Central memory CD4-positive, alpha-beta T cell (primary cell): ENCODE data around the gene ABCC6.
"Not testable (repeated sequence)": the region's sequence is repeated elsewhere in the genome, so short reads cannot be mapped to it uniquely, and the experiment has no call there.

ENCODE experiments used
- DNase-seq: peaks from one replicate; pipeline ENCODE4 v3.0.0; 2022

Gene ABCC6

DNA sequence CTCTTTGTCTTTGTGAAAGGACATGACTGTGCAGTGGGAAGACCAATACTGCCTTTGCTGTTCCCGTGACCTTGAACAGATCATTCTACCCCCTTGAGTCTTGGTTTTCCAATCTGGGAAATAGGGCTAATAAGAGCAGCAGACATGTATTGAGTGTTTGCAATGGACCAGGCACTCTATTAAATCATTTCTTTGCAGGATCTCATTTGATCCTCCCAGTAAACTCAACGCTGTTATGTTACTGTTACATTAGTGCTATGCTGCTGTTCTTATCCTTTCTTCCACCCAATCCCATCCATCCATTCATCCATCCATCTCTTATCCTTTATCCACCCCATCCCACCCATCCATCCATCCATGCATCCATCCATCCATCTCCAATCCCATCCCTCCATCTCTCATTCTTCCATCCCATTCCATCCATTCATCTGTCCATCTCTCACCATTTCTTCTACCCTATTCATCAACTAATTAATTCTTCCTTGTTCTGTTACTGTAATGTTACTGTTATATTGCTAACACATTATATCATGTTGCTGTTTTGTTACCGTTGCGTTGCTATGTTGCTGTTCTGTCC is 65.1 kb downstream of the ABCC6 start:
- DNase-seq, result no peak

DNA sequence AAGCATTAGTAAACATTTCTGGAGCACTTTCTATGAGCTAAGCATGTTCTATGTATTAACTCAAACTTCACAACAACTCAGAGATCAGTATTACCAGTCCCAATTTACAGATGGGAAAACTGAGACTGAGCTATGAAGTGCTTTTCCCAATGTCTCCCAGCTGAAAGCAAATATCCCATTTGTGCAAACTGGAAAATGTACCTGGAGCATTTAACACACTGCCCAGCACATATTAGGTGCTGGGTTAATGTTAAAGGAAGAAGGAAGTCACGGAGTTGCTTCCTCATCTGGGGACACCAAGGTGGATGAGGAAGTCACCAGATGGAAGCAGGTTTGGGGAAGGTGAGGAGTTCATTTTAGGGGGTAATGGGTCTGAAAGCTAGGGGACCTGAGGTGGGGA is 66.1 kb downstream of the ABCC6 start:
- no peak for DNase-seq

DNA sequence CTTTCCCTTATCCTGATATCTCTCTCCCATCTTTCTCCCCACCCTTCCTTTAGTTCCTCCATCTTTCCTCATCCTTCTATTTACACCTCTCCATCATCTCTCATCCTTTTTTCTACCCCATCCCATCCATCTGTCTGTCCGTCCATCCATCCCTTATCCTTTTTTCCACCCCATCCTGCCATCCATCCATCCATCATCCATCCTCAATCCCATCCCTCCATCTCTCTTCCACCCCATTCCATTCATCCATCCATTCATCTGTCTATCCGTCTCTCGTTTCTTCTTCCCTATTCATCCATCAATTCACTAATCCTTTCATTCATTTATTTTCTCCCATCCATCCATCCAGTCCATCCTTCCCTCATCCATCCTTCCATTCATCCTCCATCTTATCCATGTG is 68.1 kb downstream of the ABCC6 start:
- DNase-seq, result no peak

DNA sequence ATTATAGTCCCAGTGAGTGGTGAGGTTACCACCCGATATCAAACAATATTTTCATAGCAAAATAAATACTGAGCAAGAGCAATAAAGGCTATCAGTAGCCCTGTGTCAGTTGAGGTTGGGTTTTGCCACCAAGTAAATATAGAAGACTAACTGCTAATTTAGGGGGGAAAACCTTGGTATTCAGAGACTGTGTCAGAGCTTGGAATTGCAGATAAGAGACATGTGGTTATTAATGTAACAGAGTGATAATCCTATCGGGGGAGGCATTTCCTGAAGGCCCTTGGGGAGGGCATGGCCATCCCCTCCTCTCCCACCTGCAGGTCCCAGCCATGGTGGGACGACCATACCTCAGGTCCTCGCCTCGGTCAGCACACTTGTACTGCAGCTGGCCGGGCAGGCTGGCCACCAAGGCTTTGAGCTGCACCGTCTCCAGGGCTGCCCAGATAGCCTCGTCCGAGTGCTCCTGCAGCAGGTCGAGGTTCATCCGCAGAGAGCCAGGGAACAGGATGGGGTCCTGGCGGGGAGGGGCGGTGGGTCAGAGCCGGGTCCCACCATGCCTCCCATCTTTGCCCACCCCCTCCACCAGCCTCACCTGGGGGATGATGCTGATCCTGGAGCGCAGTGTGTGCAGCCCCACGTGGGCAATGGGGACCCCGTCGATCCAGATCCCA is 68.9 kb downstream of the ABCC6 start:
- no peak for DNase-seq

DNA sequence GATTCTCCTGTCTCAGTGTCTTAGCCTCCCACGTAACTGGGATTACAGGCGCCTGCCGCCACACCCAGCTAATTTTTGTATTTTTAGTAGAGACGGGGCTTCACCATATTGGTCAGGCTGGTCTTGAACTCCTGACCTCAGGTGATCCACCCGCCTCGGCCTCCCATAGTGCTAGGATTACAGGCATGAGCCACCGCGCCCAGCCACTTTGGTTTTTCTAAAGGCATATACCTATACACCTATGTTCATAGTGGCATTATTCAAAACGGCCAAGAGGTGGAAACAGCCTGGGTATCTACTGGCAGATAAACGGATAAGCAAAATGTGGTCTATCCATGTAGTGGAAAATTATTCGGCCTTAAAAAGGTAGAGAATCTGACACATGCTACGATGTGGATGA is 70.3 kb downstream of the ABCC6 start:
- DNase-seq, result not testable (repeated sequence)

DNA sequence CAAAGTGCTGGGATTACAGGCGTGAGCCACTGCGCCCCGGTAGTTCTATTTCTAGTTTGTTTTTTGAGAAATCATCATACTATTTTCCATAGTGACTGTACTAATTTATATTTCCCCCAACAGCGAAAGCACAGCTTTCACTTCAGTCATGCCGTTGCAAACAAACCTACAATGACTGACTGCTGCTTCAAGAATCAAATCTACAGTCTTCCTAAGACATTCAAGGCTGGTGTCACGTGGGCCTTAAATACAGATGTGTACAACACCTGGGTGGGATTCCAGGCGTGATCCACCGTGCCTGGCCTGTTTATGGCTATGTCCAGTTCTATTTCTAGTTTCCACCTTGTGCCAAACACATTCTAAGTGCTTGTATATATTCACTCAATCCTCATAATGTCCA is 72.0 kb downstream of the ABCC6 start:
- DNase-seq, result no peak

DNA sequence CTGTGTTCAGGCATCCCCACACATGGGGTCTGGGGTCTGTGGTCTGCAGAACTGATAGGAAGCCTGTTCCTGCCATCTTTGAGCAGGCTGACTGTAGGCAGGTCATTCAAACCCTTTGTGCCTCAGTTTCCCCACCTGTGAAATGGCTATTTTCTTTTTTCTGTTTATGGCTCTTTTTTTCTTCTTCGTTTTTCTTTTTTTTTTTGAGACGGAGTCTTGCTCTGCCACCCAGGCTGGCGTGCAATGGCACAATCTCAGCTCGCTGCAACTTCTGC is 72.5 kb downstream of the ABCC6 start:
- DNase-seq, result no peak

DNA sequence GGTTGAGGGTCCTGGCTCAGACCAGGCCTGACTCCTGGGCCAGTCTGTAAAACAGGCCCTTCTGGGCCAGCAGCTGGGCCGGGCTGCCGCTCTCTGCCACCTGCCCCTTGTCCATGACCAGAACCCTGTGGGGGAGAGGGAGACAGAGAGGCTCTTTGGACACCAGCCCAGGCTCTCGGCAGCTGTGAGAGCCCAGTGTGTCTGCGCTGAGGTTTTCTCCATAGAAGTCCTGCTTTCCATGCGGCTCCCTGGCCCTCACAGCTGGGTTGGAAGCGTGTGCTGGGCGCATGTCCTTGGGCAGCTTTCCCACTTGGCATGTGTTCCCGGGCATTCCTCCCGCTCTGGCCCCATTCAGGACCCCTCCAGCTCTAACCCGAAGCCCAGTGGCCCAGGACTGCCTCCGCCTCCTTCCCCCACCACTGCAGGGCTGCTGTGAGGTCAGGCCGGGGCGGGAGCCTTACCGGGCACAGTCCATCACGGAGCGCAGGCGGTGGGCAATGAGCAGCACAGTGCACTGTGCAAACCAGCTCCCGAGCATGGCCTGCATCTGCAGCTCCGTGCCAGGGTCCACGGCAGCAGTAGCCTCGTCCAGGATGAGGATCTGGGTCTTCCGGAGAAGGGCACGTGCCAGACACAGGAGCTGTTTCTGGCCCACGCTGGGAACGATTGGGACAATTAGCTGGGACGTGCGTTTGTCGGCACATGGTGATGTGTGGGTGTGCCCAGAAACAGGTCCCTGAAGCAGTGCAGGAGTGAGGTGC is 73.0 kb downstream of the ABCC6 start:
- no peak for DNase-seq

DNA sequence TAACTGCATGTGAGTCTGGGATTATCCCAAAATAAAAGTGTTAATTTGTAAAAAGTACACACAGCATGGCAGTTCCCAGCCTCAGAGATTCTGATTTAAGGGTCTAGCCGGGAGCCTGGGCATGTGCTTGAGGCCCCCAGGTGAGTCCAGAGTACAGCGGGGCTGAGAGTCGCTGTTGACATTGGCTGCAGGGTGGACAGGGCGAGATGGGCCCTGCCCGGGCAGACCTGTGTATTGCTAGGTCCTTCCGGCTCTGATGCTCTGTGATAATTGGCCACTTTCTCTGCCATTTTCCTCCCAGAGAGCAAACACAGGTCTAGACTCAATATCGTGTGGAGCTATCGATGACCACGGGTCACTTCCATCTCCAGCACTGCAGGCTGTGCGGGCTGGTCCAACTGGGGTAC is 73.6 kb downstream of the ABCC6 start:
- DNase-seq, result no peak

DNA sequence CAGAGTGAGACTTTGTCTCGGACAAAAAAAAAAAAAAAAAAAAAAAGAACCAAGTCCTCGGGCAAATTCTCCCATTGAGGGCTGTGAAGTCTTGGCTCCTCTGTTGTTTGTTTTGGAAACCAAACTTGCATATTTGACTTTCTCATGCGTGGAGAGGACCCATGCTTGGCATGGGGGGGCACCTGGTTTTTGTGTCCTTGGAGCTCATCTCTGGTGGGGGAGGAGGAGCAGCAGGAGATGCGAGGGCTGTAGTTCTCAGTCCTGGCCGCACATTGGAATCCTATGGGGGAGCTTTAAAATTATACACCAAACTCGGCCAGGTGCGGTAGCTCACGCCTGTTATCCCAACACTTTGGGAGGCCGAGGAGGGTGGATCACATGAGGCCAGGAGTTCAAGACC is 74.5 kb downstream of the ABCC6 start:
- DNase-seq, result no peak

DNA sequence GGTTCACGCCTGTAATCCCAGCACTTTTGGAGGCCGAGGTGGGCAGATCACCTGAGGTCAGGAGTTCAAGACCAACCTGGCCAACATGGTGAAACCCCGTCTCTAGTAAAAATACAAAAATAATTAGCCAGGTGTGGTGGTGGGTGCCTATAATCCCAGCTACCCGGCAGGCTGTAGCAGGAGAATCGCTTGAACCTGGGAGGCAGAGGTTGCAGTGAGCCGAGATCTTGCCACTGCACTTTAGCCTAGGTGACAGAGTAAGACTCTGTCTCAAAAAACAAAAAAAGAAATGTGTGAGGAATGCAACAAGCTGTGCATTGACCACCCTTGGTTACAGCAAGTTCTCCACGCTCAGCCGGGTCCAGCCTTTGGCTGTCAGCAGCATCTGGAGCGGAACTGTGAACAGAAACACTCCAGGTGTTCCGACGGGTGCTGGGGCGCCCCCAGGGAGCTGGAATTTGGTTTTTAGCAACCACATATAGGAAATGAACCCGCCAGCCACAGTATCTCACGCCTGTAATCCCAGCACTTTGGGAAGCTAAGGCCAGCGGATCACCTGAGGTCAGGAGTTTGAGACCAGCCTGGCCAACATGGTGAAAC is 75.2 kb downstream of the ABCC6 start:
- not testable (repeated sequence) for DNase-seq

DNA sequence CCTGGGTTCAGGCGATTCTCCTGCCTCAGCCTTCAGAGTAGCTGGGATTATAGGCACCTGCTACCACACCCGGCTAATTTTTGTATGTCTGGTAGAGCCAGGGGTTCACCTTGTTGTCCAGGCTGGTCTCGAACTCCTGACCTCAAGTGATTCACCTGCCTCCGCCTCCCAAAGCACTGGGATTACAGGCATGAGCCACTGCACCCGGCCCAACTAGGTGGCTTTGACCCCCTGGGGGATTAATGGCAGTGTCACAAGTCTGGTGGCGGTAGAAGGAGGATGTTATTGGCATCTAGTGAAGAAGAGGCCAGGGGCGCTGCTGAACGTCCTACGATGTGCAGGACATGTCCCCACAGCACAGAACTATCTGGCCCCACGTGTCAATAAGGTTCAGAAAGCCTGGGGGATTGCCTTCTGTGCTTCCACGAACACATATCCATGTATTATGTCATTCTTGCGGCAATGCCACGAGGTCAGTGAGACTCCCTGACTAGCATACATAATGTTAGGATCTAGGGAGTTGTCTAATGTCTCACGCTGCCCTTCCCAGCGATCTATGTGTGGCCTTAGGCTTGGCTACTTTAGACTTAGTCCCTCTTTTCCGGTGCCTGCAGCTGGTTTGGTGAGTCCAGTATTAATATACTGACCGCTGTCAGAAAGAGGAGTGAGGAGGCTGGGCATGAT is 75.8 kb downstream of the ABCC6 start:
- no peak for DNase-seq

DNA sequence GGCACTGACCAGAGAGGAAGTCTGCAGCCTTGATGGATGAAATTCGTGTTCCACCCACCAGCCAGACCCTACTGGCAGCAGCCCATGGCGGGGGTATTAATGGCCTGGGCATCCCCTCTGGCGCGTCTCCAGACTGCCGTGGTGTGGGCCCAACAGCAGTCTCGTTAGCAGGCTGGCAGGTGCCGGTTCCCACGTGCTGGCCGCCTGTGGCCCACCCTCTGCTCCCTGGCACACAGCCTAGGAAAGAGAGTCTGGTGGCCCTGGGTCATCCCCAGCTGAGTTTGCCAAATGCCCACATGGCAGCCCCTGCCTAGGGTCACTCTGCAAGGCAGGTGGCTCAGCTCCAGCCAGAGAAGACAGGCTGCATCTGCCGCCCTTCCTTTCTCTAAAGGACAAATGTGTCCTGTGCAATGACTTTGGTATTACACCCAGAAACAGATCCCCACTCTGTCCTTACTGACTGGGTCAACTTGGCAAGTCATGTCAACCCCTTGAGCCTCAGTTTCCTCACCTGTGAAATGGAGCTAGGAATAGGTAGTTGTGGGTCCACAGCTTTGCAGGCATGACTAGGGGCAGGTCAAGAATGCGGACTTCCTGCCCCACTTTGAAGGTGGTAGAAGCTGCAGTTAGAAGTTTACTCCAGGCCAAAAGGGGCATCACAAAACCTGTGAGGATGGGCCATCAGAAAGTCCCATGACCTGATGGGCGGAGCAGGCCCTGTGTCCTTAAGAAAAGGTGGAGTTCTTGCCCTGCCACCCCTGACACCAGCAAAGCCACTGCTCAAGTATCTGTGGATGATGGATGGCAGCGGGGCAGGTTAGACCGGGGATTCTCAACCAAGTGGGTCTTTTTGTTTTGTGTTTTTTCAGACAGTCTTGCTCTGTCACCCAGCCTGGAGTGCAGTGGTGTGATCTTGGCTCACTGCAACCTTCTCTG is 76.6 kb downstream of the ABCC6 start:
- no peak for DNase-seq

DNA sequence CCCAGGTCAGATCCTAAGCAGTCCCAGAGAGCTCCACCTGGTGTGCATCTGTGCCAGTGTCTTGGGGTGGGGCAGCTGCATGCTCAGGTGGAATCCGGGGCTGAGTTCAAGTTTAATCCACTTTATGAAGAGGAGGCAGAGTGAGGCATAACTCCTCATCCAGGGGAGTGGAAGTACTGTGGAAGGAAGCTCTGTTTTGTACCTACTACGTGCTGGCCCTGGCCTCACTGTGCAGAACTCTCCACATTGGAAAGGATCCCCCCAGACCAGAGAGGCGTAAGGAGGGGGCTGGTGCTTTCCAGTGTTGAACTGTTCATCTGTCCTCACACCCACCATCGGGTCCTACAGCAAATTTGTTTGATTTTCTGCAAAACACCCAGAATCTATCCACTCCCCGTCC is 78.0 kb downstream of the ABCC6 start:
- no peak for DNase-seq

DNA sequence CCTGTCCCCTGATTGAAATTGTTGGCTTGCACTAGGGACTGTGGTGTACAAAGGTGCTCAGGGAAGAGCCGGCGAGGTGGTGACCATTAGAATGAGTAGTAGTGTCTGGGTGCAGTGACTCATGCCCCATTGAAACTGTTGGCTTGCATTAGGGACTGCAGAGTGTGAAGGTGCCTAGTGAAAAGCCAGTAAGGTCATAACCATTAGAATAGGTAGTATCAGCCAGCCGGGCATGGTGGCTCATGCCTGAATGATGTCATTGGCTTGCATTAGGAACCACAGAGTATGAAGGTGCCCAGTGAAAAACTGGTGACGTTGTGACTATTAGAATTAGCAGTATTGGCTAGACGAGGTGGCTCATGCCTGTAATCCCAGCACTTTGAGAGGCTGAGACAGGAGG is 78.9 kb downstream of the ABCC6 start:
- DNase-seq, result no peak

DNA sequence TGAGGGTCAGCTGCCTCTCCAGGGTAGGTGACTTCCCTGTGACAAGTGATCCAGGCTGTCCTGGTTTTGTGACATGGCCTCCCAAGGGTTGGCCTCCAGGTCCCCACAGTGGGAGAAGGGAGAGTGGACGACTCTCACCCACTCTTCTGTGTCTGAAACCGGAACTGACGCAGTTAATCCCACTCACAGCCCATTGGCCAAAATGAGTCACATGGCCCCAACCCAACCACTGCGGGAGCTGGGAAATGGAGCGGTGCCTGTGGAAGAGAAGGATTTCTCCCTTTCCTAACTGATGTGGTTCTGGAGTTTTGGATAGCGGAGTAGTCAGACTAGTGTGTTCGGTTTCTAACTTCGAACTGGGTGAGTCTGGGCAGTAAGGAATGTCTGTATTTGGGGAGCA is 79.4 kb downstream of the ABCC6 start:
- DNase-seq, result no peak

DNA sequence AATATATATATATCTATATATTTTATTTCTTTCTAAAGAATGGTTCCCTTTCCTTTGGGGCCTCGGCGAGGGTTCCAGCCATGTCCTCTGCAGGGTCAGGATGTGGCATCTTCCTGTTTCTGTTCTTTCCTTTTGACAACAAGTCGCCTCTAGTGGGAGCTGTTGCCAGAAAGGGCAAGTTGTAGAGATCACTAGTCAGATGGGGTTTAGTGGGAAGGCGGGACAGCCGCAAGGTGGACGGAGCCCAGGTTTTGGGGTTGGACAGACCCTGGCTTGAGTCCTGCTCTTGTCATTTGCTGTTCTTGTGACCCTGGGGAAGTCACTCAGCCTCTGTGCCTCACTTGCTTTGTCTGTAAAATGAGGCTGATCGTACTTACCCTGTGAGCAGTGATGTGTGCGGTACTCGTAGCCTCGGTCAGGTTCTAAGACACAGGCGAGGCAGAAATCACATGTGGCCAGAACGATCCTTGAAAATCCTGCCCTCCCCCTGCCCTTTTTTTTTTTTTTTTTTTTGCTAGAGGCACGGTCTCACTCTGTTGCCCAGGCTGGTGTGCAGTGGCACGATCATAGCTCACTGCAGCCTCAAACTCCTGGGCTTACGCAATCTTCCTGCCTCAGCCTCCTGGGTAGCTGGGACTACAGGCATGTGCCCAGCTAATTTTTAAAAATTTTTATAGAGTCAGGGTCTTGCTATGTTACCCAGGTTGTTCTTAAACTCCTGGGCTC is 80.1 kb downstream of the ABCC6 start:
- DNase-seq, result no peak

DNA sequence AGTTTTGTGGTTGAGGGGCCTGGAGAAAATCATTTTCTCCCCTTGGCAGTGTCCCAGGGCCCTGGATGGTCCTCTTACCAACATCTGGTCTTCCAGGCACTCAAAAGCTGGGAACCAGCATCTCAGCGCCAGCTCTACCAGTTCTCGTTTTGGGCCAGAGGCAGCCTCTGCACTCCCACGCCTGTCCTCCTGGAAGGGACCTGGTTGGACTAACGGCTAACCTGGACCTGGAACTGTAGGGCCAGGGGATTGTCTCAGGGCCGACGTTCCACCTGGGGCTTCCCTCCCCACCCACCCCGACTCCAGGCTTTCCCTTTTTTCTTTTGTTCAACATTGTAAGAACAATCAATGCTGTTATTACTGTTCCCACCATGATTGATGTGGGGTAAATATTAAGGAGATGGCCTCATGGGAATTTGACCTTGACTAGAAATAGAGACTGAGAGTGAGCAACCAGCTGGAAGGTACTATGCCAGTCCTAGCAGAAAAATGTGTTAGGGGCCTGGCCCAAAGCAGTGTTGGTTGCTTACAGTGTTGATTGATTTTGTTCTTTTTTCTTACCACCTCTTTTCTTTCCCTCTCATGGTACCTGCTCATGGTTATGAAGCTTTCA is 81.4 kb downstream of the ABCC6 start:
- no peak for DNase-seq

DNA sequence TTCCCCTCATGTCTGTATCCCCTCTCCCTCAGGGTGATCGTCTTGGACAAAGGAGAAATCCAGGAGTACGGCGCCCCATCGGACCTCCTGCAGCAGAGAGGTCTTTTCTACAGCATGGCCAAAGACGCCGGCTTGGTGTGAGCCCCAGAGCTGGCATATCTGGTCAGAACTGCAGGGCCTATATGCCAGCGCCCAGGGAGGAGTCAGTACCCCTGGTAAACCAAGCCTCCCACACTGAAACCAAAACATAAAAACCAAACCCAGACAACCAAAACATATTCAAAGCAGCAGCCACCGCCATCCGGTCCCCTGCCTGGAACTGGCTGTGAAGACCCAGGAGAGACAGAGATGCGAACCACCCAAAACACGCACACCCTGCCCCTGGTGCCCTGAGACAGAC is 82.2 kb downstream of the ABCC6 start:
- DNase-seq, result no peak

DNA sequence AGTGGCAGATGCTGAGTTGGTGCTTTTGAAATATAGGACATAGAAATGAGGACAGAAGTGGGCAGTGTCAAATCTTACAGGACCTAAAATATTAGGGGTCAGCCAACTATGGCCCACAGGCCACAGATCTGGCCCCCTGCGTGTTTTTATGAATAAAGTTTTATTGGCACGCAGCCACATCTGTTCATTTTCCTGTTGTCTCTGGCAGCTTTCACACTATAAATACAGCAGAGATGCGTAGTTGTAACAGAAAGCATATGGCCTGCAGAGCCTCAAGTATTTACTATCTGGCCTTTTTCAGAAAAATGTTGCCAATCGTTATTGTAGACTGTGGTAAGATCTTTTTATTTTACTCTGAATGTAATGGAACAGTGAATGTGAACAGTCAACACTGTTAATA is 82.8 kb downstream of the ABCC6 start:
- no peak for DNase-seq

DNA sequence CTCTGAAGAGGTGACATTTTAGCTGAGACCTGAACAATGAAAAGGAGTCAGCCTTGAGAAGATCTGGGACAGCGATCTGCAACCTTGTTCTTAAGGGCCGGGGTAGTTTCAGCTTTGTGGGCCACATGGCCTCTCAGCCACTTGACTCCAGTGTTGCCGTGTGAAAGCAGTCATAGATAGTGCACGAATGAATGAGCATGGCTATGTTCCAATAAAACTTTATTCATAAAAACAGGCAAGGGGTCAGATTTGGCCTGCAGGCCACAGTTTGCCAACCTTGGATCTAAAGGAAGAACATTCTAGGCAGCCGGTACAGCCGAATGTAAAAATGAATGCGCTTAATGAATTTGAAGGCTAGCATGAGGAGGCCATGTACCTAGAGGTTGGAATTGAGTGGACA is 83.5 kb downstream of the ABCC6 start:
- DNase-seq, result no peak
